Hypothalamus (tissue), 51 donors: Measurements from ENCODE around the gene GNPTAB.

ENCODE experiments used
- DNase-seq, 51 donors: peaks; one replicate each; lab custom pipeline; 2025; lab: John Stamatoyannopoulos, UW

GNPTAB gene

GRCh38 chr12:101775816-101776215, 54.9 kb downstream of the GNPTAB start:
- no peak for DNase-seq

- DNase-seq = peak in 36 of 51 donors; percentile 4 to 71 (median 30)
Observed at GRCh38 chr12:101773650-101774162, 57.1 kb downstream of the GNPTAB start.

- DNase-seq = peak in 1 of 51 donors; percentile 20
Observed at GRCh38 chr12:101772012-101772775, 58.6 kb downstream of the GNPTAB start.

GRCh38 chr12:101769865-101770264, 60.9 kb downstream of the GNPTAB start:
- DNase-seq = no peak

GRCh38 chr12:101768781-101769180, 62.0 kb downstream of the GNPTAB start:
- no peak for DNase-seq

GRCh38 chr12:101767537-101767936, 63.2 kb downstream of the GNPTAB start:
- no peak for DNase-seq

GRCh38 chr12:101764051-101764792, 66.5 kb downstream of the GNPTAB start:
- DNase-seq = no peak

- DNase-seq = no peak
Observed at GRCh38 chr12:101763246-101763931, 67.4 kb downstream of the GNPTAB start.

- DNase-seq = no peak
Observed at GRCh38 chr12:101761781-101762180, 69.0 kb downstream of the GNPTAB start.

- no peak for DNase-seq
Observed at GRCh38 chr12:101761350-101761749, 69.4 kb downstream of the GNPTAB start.

GRCh38 chr12:101759396-101760047, 71.2 kb downstream of the GNPTAB start:
- no peak for DNase-seq

- no peak for DNase-seq
Observed at GRCh38 chr12:101750152-101750551, 80.6 kb downstream of the GNPTAB start.

GRCh38 chr12:101749657-101750056, 81.1 kb downstream of the GNPTAB start:
- no peak for DNase-seq

- no peak for DNase-seq
Observed at GRCh38 chr12:101748907-101749306, 81.9 kb downstream of the GNPTAB start.

GRCh38 chr12:101747697-101748096, 83.1 kb downstream of the GNPTAB start:
- no peak for DNase-seq

- no peak for DNase-seq
Observed at GRCh38 chr12:101746661-101747060, 84.1 kb downstream of the GNPTAB start.

GRCh38 chr12:101746196-101746595, 84.6 kb downstream of the GNPTAB start:
- DNase-seq = no peak

GRCh38 chr12:101745481-101745880, 85.3 kb downstream of the GNPTAB start:
- no peak for DNase-seq

- no peak for DNase-seq
Observed at GRCh38 chr12:101743724-101744472, 86.9 kb downstream of the GNPTAB start.

GRCh38 chr12:101743242-101743641, 87.5 kb downstream of the GNPTAB start:
- no peak for DNase-seq
